Measurements from ENCODE around the gene CA11. TPM values are rescaled to one million over a fixed set of nuclear protein-coding genes. Genes with fewer than 3 reads are reported as not detected.

CA11 gene
- polyA plus RNA-seq, 1 of the 3 experiments (the other 2 are of a cell fraction): 13.1 TPM

DNA sequence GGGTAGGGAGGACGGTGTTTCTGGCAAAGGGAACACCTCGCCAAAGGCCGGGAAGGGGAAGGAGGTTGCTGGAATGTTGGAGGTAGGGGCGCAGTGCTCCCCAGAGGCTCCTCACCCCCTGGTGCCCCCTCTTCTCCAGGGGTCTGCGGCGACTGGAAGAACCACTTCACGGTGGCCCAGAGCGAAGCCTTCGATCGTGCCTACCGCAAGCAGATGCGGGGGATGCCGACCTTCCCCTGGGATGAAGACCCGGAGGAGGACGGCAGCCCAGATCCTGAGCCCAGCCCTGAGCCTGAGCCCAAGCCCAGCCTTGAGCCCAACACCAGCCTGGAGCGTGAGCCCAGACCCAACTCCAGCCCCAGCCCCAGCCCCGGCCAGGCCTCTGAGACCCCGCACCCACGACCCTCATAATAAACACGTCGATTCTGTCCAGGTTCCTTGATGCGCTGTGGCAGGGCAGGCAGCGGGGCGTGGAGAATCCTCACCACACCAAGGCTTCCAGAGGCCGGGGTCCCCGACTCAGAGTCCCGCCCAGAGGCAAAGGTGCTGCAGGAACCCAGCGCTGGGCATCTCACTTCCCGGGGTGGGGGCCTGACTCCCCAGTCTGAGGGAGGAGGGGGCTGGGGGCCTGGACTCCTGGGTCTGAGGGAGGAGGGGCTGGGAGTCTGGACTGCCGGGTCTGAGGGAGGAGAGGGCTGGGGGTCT, 46.8 kb downstream of the CA11 start:
- ChIA-PET POLR2A (no interaction called here), CTCF (interaction anchor here (0.7 to 1.4 kb wide), 3 partner anchors 10 to 14 kb away, joined by 3 to 13 read pairs (median 3); no protein-coding TSS in a partner anchor)
- TF ChIP-seq NFIC (IDR thresholded peaks at IDR 0.05; ENCODE audit: borderline replicate concordance) (no peak), EP300 (IDR thresholded peaks at IDR 0.05; ENCODE audit: borderline replicate concordance in 1 of 2, low read depth in 1 of 2, low read length in 1 of 2) (no peak), RFX5 (IDR thresholded peaks at IDR 0.05; ENCODE audit: low read length) (no peak), MEF2A (IDR thresholded peaks at IDR 0.05; ENCODE audit: borderline replicate concordance, low read depth) (no peak), USF2 (IDR thresholded peaks at IDR 0.05; ENCODE audit: borderline replicate concordance, low read depth, low read length) (no peak), TCF12 (IDR thresholded peaks at IDR 0.05) (no peak), RAD21 (IDR thresholded peaks at IDR 0.05; ENCODE audit: low read length) (no peak), FOXM1 (IDR thresholded peaks at IDR 0.05; ENCODE audit: low read depth) (no peak), FOSL2 (IDR thresholded peaks at IDR 0.05; ENCODE audit: borderline replicate concordance, low read depth) (no peak), ELF1 (IDR thresholded peaks at IDR 0.05) (no peak), TEAD4 (IDR thresholded peaks at IDR 0.05; ENCODE audit: borderline replicate concordance, insufficient read depth) (no peak), EZH2phosphoT487 (IDR thresholded peaks at IDR 0.05; ENCODE audit: borderline replicate concordance, low read depth) (no peak), SMC3 (IDR thresholded peaks at IDR 0.05; ENCODE audit: low read depth, low read length) (no peak), JUND (IDR thresholded peaks at IDR 0.05) (no peak), CHD2 (IDR thresholded peaks at IDR 0.05; ENCODE audit: low read length, partially characterized antibody) (no peak), RCOR1 (IDR thresholded peaks at IDR 0.05; ENCODE audit: low read length) (no peak), TAF1 (IDR thresholded peaks at IDR 0.05; ENCODE audit: borderline replicate concordance, low read depth, low read length) (no peak)
- TF ChIP-seq, protein P1, sequence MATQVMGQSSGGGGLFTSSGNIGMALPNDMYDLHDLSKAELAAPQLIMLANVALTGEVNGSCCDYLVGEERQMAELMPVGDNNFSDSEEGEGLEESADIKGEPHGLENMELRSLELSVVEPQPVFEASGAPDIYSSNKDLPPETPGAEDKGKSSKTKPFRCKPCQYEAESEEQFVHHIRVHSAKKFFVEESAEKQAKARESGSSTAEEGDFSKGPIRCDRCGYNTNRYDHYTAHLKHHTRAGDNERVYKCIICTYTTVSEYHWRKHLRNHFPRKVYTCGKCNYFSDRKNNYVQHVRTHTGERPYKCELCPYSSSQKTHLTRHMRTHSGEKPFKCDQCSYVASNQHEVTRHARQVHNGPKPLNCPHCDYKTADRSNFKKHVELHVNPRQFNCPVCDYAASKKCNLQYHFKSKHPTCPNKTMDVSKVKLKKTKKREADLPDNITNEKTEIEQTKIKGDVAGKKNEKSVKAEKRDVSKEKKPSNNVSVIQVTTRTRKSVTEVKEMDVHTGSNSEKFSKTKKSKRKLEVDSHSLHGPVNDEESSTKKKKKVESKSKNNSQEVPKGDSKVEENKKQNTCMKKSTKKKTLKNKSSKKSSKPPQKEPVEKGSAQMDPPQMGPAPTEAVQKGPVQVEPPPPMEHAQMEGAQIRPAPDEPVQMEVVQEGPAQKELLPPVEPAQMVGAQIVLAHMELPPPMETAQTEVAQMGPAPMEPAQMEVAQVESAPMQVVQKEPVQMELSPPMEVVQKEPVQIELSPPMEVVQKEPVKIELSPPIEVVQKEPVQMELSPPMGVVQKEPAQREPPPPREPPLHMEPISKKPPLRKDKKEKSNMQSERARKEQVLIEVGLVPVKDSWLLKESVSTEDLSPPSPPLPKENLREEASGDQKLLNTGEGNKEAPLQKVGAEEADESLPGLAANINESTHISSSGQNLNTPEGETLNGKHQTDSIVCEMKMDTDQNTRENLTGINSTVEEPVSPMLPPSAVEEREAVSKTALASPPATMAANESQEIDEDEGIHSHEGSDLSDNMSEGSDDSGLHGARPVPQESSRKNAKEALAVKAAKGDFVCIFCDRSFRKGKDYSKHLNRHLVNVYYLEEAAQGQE (IDR thresholded peaks at IDR 0.05; ENCODE audit: low read depth, low read length): no peak
- TF ChIP-seq, protein P2, sequence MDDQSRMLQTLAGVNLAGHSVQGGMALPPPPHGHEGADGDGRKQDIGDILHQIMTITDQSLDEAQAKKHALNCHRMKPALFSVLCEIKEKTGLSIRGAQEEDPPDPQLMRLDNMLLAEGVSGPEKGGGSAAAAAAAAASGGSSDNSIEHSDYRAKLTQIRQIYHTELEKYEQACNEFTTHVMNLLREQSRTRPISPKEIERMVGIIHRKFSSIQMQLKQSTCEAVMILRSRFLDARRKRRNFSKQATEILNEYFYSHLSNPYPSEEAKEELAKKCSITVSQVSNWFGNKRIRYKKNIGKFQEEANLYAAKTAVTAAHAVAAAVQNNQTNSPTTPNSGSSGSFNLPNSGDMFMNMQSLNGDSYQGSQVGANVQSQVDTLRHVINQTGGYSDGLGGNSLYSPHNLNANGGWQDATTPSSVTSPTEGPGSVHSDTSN (IDR thresholded peaks at IDR 0.05): no peak
- no peak overlapping the region for H3K9ac ChIP-seq
- no peak overlapping the region for H3K4me2 ChIP-seq
- no peaks in the 10 kb centered on the region for H3K36me3 ChIP-seq (replicated peaks in 1 of 2; ENCODE audit: control insufficient read depth in 1 of 2, insufficient read depth in 2 of 2, low read length in 1 of 2)
- no peaks in the 10 kb centered on the region for H3K4me1 ChIP-seq (ENCODE audit: control insufficient read depth in 1 of 2, insufficient read depth in 2 of 2, low read depth in 1 of 2, low read length in 1 of 2)
- no peak overlapping the region for H2AFZ ChIP-seq (ENCODE audit: low read depth)
- H3K27me3 ChIP-seq (ENCODE audit: insufficient read depth): no peaks in the 10 kb centered on the region; the same call in 1 of the 2 replicates
- WGBS (ENCODE audit: low lambda C conversion rate): 51% methylated on average over 29 of the region's 30 CpGs
- H3K27ac ChIP-seq (ENCODE audit: low read depth in 2 of 2, low read length in 1 of 2): no peak overlapping the region
- no peaks in the 10 kb centered on the region for H3K9me2 ChIP-seq
- no peaks in the 10 kb centered on the region for H4K20me1 ChIP-seq (ENCODE audit: insufficient read depth)
- H3K4me3 ChIP-seq (ENCODE audit: low read depth in 2 of 2, low read length in 1 of 2): no peak overlapping the region
- DNase-seq: no peak
- no peaks in the 10 kb centered on the region for H3K9me3 ChIP-seq
- no peaks in the 10 kb centered on the region for H3F3A ChIP-seq (replicated peaks; ENCODE audit: insufficient read depth)
- H3K79me2 ChIP-seq (ENCODE audit: insufficient read depth): no peaks in the 10 kb centered on the region

Measured in SK-N-SH (cell line).